Measurements from ENCODE around the gene FAIM2. TPM values are rescaled to one million over a fixed set of nuclear protein-coding genes. Genes with fewer than 3 reads are reported as not detected.

FAIM2 gene
- total RNA-seq, 1 donor from 2014 or later: 0.18 TPM

GRCh38 chr12:49917166-49917787, 13.6 kb upstream of the FAIM2 start:
- TF ChIP-seq EZH2 (IDR thresholded peaks at IDR 0.05; ENCODE audit: insufficient read depth, low read length) (no peak), CTCF (IDR thresholded peaks at IDR 0.05; ENCODE audit: insufficient read depth, low read depth, low read length) (no peak)
- H3K4me1 Mint-ChIP-seq (ENCODE audit: low read depth, unreplicated experiment): no peaks in the 10 kb centered on the region
- FAIRE-seq (no peak), DNase-seq (ENCODE audit: low read depth) (no peak)
- peaks cover 2% of the 10 kb centered on the region for H3K36me3 Mint-ChIP-seq (ENCODE audit: low read depth, unreplicated experiment)
- Histone ChIP-seq H3K9ac (ENCODE audit: low read length) (no peak overlapping the region), H3K79me2 (ENCODE audit: insufficient read depth, low read length) (no peaks in the 10 kb centered on the region), H3K36me3 (ENCODE audit: insufficient read depth, low read length) (no peaks in the 10 kb centered on the region), H3K4me1 (ENCODE audit: insufficient read depth, low read length) (peaks cover 5% of the 10 kb centered on the region), H3K9me3 (ENCODE audit: insufficient read depth, low read depth, low read length) (no peaks in the 10 kb centered on the region), H3K4me2 (ENCODE audit: low read length) (no peak overlapping the region), H2AFZ (ENCODE audit: low read depth, low read length) (no peak overlapping the region), H4K20me1 (ENCODE audit: insufficient read depth, low read length) (no peaks in the 10 kb centered on the region), H3K27me3 (ENCODE audit: insufficient read depth, low read length) (no peaks in the 10 kb centered on the region), H3K27ac (ENCODE audit: low read depth, low read length) (no peak overlapping the region), H3K4me3 (ENCODE audit: insufficient read depth, low read depth, low read length) (no peak overlapping the region)
- H3K9me3 Mint-ChIP-seq (ENCODE audit: unreplicated experiment): no peaks in the 10 kb centered on the region
- H3K4me3 Mint-ChIP-seq (ENCODE audit: unreplicated experiment): no peak overlapping the region
- H3K27ac Mint-ChIP-seq (ENCODE audit: unreplicated experiment): no peak overlapping the region
- H3K27me3 Mint-ChIP-seq (ENCODE audit: low read depth, unreplicated experiment): peaks cover 43% of the 10 kb centered on the region

- Mint-ChIP-seq H3K27me3 (ENCODE audit: low read depth, unreplicated experiment) (peaks cover 41% of the 10 kb centered on the region), H3K4me3 (ENCODE audit: unreplicated experiment) (no peak overlapping the region), H3K27ac (ENCODE audit: unreplicated experiment) (no peak overlapping the region), H3K36me3 (ENCODE audit: low read depth, unreplicated experiment) (no peaks in the 10 kb centered on the region), H3K9me3 (ENCODE audit: unreplicated experiment) (no peaks in the 10 kb centered on the region), H3K4me1 (ENCODE audit: low read depth, unreplicated experiment) (no peaks in the 10 kb centered on the region)
- Histone ChIP-seq H3K9ac (ENCODE audit: low read length) (no peak overlapping the region), H3K27ac (ENCODE audit: low read depth, low read length) (no peak overlapping the region), H3K9me3 (ENCODE audit: insufficient read depth, low read depth, low read length) (no peaks in the 10 kb centered on the region), H2AFZ (ENCODE audit: low read depth, low read length) (no peak overlapping the region), H3K4me3 (ENCODE audit: insufficient read depth, low read depth, low read length) (no peak overlapping the region), H3K36me3 (ENCODE audit: insufficient read depth, low read length) (no peaks in the 10 kb centered on the region), H3K4me2 (ENCODE audit: low read length) (no peak overlapping the region), H3K4me1 (ENCODE audit: insufficient read depth, low read length) (peaks cover 5% of the 10 kb centered on the region), H4K20me1 (ENCODE audit: insufficient read depth, low read length) (no peaks in the 10 kb centered on the region), H3K79me2 (ENCODE audit: insufficient read depth, low read length) (no peaks in the 10 kb centered on the region), H3K27me3 (ENCODE audit: insufficient read depth, low read length) (no peaks in the 10 kb centered on the region)
- TF ChIP-seq EZH2 (IDR thresholded peaks at IDR 0.05; ENCODE audit: insufficient read depth, low read length): no peak
- no peak for TF ChIP-seq CTCF (IDR thresholded peaks at IDR 0.05; ENCODE audit: insufficient read depth, low read depth, low read length)
- DNase-seq (ENCODE audit: low read depth) (no peak), FAIRE-seq (no peak)
Measured at GRCh38 chr12:49916129-49916919, 12.6 kb upstream of the FAIM2 start.
